Left forelimb (tissue), 1 donor: ENCODE measurements around the gene SDHA.
A peak's percentile ranks its signal among the peaks of the same experiment; 100 is the strongest.
"Not testable (repeated sequence)": the region's sequence is repeated elsewhere in the genome, so short reads cannot be mapped to it uniquely, and the experiment has no call there.

Experiments
- DNase-seq: peaks from one replicate; pipeline ENCODE4 v3.0.0-alpha.2; 2018; ENCODE audit warnings: low spot score

The SDHA gene

DNA sequence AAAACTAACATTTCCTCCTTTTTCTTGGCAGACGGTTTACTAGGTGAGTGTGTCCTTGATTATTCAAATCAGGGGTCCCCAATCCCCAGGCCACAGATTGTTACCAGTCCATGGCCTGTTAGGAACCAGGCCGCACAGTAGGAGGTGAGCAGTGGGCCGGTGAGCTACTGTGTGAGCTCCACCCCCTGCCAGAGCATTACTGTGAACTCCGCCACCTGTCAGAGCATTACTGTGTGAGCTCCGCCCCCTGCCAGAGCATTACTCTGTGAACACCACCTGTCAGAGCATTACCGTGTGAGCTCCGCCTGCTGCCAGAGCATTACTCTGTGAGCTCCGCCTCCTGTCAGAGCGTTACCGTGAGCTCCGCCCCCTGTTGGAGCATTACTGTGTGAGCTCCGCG lies 39.0 kb downstream of the SDHA start:
- DNase-seq = no peak

DNA sequence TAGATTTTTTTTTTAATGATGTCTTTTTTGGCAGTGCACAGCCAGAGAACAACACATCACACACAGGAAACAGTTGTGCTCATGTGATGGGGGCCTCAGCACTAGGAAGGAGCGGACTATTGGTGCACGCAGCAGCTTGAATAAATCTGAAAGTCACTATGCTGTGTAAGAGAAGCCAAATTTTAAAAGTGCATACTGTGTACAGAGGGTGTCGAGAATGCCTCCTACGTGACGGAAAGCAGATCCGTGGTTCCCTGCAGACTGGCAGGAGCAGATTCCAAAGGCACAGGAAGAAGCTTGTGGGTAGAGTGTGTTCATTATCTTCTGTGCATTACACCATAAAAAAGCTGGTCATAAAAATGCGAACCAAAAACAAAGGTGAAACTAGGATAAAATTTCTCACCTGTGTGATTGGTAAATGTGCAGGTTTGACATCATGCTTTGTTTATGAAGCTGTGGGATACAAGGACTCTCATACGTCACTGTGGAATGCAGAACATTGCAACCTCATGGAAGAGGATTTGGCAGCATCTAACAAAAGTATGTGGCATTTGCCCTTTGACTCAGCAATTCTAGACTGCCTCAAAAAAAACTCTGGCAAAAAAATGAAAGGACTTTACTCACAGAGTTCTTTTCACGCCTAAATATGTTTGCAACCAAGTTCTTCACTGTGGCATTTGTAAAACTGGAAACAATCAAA lies 45.3 kb downstream of the SDHA start:
- DNase-seq = peak; percentile 15

DNA sequence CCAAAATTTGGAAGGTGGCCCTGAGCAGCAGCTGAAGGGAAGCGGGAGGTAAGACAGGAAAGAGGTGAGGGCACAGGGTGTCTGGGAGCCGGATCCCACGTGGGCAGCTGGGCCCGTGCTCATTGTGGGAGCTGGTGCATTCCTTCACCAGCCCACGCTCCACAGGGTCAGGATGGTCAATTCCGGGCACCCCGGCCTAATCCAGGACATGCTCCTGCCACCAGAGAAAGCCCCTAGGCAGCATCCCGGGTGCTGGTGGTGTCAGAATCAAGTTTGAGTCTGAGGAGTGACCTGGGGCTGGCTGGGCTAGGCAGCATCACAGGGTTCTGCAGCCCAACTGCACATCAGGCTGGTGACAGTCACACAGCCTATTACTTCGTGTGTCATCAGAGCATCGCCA lies 46.2 kb downstream of the SDHA start:
- peak; percentile 26 for DNase-seq

DNA sequence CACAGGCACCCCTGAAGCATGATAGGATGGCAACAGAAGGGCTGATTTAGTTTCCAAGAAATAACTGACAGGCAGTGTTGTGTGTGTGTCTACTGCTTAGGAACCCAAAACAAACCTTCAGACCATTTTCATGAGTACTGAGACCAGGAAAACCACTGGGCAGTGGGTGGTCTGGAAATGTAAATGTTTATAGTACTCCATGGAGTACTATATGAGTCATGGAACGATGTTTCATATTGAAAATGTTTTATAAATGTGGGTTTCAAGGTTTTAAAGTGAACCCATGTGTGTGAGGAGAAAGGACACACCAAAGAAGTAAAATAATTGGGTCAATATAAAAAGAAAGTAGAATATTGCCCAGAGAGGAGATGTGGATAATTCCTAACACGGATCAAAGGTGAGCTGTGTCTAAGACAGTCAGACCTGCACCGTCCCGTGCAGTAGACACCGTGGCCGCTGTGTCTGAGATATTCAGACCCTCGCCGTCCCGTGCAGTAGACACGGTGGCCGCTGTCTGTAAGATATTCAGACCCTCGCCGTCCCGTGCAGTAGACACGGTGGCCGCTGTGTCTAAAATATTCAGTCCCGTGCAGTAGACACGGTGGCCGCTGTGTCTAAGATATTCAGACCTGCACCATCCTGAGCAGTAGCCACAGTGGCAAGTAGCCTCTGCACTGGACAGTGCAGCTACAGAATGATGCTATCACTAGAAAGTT lies 48.3 kb downstream of the SDHA start:
- DNase-seq = peak; percentile 14

DNA sequence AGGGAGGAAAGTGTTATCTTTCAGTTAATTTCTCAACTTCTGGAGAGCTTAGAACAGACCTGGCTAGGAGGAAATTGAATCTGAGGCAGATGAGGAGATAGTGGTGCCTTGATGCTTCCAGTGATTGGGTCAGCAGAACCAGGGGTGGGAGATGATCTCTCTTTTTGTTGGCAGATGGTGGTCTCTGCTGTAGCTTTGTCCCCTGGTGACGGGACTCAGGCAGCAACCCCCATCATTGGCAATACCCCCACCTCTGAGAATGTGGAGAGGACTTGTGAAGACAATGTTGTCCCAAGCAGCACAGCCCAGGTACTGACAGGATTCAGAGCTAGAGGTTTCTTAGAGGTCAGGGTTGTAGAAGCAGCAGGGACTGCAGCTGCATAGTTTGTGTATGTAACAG lies 49.6 kb downstream of the SDHA start:
- DNase-seq = peak; percentile 28

DNA sequence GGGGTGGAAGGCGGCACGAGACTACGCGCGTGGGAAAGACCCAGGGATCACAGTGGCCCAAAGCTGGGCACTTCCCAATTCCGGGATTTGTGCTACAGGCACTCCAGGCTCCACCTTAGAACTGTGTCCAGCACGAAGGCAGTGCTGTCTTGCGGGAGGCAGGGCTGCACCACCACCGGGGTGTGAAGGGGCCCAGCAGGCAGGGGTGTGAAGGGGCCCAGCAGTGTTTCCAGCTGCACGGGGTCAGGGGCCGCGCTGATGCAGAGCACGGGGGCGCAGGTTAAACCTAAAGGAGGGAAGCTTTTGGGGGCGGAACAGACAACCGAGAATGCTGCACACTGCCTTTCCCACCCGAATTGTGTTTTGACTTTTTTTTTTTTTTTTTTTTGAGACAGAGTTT lies 52.2 kb downstream of the SDHA start:
- DNase-seq = peak; percentile 55

DNA sequence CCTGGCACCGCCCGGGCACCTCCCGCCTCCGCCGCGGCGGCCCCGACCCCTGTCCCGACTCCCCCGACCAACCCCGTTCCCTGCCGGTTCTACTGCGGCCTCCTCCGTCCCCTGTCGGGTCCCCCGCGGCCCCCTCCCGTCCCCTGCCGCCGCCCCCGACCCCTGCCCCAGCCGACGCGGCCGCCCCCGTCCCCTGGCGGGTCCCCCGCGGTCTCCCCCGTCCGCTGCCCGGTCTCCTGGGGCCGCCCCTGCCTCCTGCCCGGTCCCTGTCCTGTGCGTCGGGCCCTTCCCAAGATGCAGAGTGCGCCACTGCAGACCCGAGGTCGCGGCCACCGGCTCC lies 53.7 kb downstream of the SDHA start:
- DNase-seq = not testable (repeated sequence)

DNA sequence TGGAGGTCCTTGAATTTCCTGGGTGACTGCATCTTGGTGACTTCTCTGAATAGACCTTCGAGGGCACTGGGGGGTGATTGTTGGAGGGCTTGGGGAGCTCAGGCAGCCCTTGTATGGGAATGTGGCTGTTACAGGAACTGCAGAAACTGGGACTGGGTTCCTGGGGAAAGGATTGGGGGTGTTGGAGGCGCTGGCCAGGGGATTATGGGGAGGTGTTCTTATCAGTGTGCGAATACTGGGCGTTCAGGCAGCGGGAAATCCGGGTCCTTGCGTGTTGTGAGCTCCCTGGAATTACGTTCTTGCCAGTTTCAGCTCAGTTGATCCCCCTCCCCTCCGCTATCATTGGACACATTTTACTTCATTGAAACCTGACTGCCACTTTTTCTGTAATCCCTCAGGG lies 55.0 kb downstream of the SDHA start:
- peak; percentile 3 for DNase-seq

DNA sequence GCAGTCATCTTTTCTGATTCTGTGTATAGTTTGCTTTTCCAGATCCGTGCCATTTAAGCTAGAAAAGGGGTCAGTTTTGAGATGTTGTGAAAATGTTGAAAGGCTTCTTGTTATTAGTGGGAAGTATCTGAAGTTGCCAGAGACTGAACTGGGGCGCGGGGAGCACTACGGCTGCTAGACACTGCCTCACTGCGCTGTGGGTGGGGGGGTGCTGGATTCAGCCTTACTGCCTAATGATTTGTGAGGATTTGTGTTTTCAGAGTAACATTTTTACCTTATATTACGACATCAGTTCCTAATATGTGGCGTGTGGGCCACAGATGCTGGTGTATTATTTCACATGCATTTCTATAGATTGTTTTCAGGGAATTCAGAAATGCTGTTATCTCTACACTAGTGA lies 55.4 kb downstream of the SDHA start:
- DNase-seq = not testable (repeated sequence)

DNA sequence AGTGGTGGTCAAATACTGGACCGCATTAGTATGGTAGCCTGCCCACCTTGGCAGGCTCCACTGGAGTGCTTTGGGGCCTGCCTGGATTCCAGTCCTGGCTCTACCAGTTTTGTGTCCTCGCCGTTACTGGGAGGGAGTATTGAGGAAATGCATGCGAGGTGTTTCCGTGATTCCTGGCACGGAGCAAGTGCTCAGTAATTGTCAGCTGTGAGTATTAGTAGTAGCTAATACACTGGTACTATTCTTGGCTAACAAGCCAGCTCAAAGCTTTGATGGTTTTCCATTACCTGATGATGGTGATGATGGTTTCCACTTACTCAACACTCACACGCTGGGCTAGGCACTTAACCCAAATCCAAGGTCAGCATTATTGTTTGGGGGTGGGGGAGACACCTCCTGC lies 56.2 kb downstream of the SDHA start:
- DNase-seq = peak; percentile 20

DNA sequence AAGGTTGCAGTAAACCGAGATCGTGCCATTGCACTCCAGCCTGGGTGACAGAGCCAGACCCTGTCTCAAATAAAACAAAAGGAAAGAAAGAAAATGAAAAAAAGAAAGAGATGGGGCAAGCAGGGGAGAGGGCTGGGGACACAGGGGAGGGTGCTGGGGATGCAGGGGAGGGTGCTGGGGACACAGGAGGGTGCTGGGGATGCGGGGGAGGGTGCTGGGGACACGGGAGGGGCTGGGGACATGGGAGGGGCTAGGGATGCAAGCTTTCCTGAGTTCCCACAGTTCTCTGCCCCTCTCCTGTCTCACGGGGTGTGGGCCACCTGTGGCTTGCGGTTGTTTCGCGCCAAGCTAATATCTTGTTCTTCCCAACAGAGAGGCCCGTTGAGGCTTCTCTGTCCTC lies 60.5 kb downstream of the SDHA start:
- no peak for DNase-seq

DNA sequence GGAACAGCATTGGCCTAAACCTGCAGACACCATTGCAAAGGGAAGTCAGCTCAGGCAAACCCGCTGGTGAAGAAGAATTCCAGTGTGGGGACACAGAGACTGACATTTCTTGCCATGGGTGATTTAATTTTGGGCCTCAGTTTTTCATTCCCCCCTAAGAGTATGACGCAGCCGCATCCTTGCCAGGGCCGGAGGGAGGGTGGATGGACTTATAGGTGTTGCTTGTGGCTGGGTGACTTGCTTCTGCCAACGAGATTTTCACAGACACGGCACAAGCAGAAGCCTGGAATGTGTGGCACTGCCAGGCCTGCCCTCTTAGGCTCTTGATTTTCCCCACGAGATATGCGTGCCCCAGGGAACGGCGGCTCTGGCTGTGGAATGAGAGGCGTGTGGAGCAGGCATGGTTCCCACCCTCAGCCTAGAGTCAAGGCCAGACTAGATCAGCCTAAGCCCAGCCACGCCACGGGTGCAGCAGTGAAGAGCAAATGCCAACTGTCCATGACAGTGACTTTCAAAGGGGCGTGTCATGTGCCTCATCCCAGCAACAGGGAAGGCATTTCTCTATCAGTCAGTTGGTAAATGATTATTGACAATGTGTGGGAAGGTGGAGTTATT lies 61.0 kb downstream of the SDHA start:
- DNase-seq = not testable (repeated sequence)

DNA sequence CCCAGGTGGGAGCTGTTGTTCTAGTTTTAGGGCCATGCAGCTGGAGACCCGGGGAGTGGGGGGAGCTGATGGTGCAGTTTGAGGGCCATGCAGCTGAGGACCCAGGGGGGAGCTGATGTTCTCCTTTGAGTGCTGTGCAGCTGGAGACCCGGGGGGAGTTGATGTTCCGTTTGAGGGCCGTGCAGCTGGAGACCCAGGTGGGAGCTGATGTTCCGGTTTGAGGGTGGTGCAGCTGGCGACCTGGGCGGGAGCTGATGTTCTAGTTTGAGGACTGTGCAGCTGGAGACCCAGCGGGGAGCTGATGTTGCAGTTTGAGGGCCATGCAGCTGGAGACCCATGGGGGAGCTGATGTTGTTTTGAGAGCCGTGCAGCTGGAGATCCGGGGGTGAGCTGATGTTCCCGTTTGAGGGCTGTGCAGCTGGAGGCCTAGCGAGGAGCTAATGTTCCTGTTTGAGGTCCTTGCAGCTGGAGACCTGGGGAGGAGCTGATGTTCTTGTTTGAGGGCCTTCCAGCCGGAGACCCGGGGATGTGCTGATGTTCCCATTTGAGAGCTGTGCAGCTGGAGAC lies 68.0 kb downstream of the SDHA start:
- DNase-seq = no peak

DNA sequence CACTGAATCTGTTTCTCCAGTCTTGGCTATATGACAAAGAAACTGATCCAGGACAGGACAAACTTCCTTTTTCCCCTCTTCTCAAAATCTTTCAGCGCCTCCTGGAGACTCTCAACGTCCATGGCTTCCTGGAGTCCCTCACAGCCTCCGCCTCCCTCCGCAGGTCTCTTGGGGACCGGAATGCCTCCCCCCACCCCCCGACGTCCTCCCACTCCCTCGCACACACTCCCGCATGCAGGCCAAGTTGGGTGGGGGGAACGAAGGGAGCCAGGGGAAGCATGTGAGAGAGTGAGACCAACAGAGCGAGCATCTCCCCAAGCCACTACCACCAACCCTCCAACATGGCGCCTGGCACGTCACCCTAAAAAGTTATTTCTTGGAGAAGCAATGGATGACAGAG lies 72.1 kb downstream of the SDHA start:
- DNase-seq = not testable (repeated sequence)

DNA sequence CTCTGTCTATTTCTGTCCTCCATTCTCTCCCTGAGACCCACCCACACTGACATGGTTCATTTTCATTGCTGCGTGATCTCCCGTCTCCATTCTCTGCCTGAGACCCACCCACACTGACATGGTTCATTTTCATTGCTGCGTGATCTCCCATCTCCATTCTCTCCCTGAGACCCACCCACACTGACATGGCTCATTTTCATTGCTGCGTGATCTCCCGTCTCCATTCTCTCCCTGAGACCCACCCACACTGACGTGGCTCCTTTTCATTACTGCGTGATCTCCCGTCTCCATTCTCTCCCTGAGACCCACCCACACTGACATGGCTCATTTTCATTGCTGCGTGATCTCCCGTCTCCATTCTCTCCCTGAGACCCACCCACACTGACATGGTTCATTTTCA lies 73.2 kb downstream of the SDHA start:
- not testable (repeated sequence) for DNase-seq

DNA sequence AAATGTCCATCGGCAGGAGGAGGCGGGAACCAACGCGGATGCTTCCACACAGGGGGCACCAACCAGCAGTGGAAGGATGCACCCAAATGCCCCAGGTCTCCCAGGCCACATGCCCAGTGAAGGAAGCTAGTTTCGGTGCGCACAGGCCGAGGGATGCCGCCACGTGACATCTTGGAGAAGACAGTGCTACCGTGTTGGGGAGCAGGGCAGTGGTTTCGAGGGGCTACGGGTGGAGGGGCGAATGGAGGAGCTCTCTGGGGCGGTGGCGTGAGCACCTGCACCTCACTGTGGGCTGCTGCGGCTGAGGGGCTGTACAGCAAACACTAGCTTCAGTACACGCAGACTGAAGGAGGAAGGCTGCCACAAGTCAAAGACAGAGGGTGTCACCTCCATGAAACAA lies 76.7 kb downstream of the SDHA start:
- DNase-seq = not testable (repeated sequence)

DNA sequence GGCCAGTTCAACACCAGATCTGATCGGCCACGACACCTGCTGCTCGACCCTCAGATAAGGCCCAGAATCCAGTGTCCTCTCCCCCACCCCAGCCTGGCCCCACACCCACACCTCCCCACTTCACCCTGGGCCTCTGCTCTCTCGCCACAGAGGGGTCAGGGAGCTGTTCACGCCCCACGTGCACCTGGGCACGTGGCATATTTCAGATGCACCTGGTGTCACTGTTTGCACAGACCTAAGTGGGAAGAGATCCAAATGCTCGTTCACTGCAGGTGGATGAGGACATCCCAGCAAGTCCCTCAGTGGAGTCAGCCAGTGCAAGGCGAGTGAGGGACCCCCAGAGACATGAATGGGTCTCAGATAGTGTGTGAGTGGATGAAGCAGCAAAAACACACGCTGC lies 78.1 kb downstream of the SDHA start:
- DNase-seq = not testable (repeated sequence)

DNA sequence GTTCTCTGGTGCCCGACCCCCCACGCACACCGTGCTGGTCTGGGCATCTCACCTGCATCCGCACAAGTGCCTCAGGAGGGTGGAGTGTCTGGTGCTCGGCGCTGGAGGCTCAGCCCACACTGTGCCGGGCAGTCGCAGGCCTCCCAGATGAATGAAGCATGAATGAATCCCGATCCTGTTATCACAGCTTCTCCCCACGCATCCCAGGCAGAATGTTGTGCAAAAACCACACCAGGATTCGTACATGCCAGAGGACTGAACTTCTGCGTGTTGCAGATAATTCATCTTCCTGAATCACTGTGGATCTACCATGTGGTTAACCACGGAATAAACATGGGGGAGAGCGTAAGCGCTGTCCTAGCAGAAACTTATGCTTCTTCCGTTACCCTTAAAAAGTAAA lies 78.8 kb downstream of the SDHA start:
- DNase-seq = not testable (repeated sequence)

DNA sequence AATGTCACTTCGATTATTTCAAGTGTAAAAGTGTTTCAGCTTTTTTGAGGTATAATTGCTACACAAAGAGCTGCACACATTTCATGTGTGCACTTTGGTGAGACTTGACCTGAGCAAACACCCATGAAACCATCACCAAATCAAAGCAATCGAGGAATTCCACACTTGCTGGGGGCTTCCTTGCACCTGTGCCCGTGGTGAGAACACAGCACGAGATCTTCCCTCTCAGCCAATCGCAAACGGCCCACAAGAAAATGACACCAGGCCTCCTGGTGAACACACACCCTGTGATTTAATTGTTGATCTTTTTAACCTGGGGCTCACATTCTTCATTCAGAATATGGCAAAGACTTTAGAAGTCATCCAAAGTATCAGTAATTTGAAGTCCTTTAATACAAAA lies 79.3 kb downstream of the SDHA start:
- DNase-seq = not testable (repeated sequence)

DNA sequence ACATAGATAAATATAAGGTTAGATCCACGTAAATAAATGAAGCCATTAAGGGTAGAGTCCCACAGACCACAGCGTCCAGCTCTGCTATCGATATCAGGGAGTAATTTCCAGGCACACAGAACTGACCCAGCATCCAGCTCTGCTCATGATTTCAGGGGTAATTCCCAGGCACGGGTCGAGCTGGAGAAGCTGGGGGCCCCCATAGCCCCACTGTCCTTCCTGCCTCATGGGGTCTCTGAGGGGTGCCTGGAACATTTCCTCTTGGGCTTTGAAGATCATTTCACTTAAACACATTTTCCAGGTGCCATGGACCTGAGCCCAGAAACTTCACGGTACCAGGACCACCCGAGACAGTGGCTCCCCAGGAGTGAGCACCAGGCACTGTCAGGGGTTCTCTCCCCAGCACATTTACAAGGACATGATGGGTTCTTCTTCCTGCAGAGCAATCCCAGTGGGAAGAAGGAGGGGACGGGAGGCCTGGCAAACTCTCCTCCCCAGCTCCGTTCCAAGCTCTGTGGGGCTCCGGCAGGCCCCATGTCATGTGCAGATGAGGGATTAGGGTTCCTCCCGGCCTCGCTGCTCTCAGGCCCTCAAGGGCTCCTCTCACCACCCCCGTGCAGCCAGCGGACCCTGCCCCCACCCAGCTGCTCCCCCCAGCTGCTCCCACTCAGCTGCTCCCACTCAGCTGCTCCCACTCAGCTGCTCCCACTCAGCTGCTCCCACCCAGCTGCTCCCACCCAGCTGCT lies 80.0 kb downstream of the SDHA start:
- not testable (repeated sequence) for DNase-seq

DNA sequence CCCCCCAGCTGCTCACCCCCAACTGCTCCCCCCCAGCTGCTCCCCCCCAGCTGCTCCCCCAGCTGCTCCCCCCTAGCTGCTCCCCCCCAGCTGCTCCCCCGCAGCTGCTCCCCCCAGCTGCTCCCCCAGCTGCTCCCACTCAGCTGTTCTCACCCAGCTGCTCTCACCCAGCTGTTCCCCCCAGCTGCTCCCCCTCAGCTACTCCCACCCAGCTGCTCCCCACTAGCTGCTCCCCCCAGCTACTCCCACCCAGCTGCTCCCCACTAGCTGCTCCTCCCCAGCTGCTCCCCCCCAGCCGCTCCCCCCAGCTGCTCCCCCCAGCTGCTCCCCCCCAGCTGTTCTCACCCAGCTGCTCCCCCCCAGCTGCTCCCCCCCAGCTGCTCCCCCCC lies 80.6 kb downstream of the SDHA start:
- DNase-seq = no peak

DNA sequence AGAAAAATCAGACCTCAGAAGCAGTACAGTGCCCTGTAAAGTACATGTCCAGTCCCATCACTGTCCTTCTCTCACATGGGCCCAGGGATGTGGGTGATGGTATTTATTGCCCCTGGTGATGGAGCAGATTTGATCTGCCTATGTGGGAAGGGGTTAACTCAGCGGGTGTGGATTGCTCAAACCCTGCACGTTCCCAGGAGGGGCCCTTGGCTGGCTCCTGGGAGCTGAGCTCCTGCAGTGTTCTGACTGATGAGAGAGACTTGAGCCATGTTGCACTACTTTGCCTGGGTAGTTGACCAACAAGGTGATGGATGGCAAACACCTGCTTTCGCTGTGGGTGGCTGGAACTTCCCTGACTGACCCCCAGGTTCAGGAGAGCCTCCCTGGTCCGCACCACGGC lies 81.8 kb downstream of the SDHA start:
- DNase-seq = not testable (repeated sequence)
